HepG2 (cell line): ENCODE measurements around the gene P2RY6. TPM values are rescaled to one million over a fixed set of nuclear protein-coding genes. Genes with fewer than 3 reads are reported as not detected.

ENCODE experiments used
- BRCA1 ChIP-seq: sonication (generic); formaldehyde crosslinking; IDR thresholded peaks from 2 replicates; pipeline ENCODE4 v1.4.0; 2020; ENCODE audit warnings: missing genetic modification reagents
- HDAC1 ChIP-seq: sonication (generic); formaldehyde crosslinking; IDR thresholded peaks from 2 replicates; pipeline ENCODE4 v1.5.1; 2020; ENCODE audit warnings: mild to moderate bottlenecking, missing genetic modification reagents
- KLF9 ChIP-seq: IDR thresholded peaks from 2 replicates; pipeline ENCODE4 v1.6.1; 2016; ENCODE audit warnings: low read depth
- NCOA2 ChIP-seq: sonication (generic); formaldehyde crosslinking; IDR thresholded peaks from 2 replicates; pipeline ENCODE4 v1.8.0; 2022; ENCODE audit warnings: inconsistent platforms
- NCOA5 ChIP-seq: sonication (generic); formaldehyde crosslinking; IDR thresholded peaks from 2 replicates; pipeline ENCODE4 v1.4.0; 2020; ENCODE audit warnings: missing genetic modification reagents
- NR1H2 ChIP-seq: sonication (generic); formaldehyde crosslinking; IDR thresholded peaks from 2 replicates; pipeline ENCODE4 v1.8.1; 2022; ENCODE audit warnings: low read depth, missing genetic modification reagents, borderline replicate concordance
- TSC22D2 ChIP-seq: sonication (generic); formaldehyde crosslinking; IDR thresholded peaks from 2 replicates; pipeline ENCODE4 v1.5.1; 2020; ENCODE audit warnings: missing genetic modification reagents, mild to moderate bottlenecking, borderline replicate concordance
- ZNF3 ChIP-seq: IDR thresholded peaks from 2 replicates; pipeline ENCODE4 v1.7.0; 2017; ENCODE audit warnings: inconsistent platforms
- ZNF468 ChIP-seq: sonication (generic); formaldehyde crosslinking; IDR thresholded peaks from 2 replicates; pipeline ENCODE4 v1.8.0; 2022; ENCODE audit warnings: mild to moderate bottlenecking, moderate library complexity, missing genetic modification reagents
- ZNF616 ChIP-seq: sonication (generic); formaldehyde crosslinking; IDR thresholded peaks from 2 replicates; pipeline ENCODE4 v1.5.0; 2020; ENCODE audit warnings: low read depth, mild to moderate bottlenecking, missing genetic modification reagents
- ZNF678 ChIP-seq: sonication (generic); formaldehyde crosslinking; IDR thresholded peaks from 2 replicates; pipeline ENCODE4 v1.4.0; 2020; ENCODE audit warnings: mild to moderate bottlenecking, missing genetic modification reagents
- polyA plus RNA-seq, 8 experiments: library from polyadenylated mRNA; depleted of rRNA in 3 of 8; stranded (reverse) in 7 of 8; unstranded in 1 of 8; fragments of >200 nt; fragmentation: Illumina TruSeq in 4 of 8; extraction: Trizol in 4 of 8; gene quantifications; 2 replicates each; pipeline versions ENCODE4 v1.2.1 to v1.2.3, GENCODE V29; 2011 to 2016; ENCODE audit warnings: low read depth in 4 of 8, missing spikeins in 1 of 8, mixed read lengths in 1 of 8; ENCODE audit not compliant: insufficient read depth in 1 of 8
- total RNA-seq, 5 experiments: library from RNA; depleted of rRNA; stranded (reverse); fragments of >200 nt; fragmentation: Illumina TruSeq; extraction: Trizol; gene quantifications; 2 replicates each; pipeline ENCODE4 v1.2.3, GENCODE V29; 2016; ENCODE audit warnings: low read depth in 1 of 5
- TF ChIP-seq, protein P1 (sequence below): sonication (generic); formaldehyde crosslinking; IDR thresholded peaks from 2 replicates; pipeline ENCODE4 v1.9.0; 2021; ENCODE audit warnings: missing genetic modification reagents, borderline replicate concordance
- TF ChIP-seq, protein P2 (sequence below): IDR thresholded peaks from 2 replicates; pipeline ENCODE4 v1.6.1; 2012; ENCODE audit warnings: inconsistent platforms
- TF ChIP-seq, protein P3 (sequence below): sonication (generic); formaldehyde crosslinking; IDR thresholded peaks from 2 replicates; pipeline ENCODE4 v1.4.0; 2020; ENCODE audit warnings: mild to moderate bottlenecking, missing genetic modification reagents
- TF ChIP-seq, protein P4 (sequence below): sonication (generic); formaldehyde crosslinking; IDR thresholded peaks from 2 replicates; pipeline ENCODE4 v1.5.0; 2020; ENCODE audit warnings: mild to moderate bottlenecking, missing genetic modification reagents, borderline replicate concordance
- TF ChIP-seq, protein P5 (sequence below): IDR thresholded peaks from 2 replicates; pipeline ENCODE4 v1.6.1; 2016; ENCODE audit warnings: missing genetic modification reagents, missing compliant biosample characterization

Gene P2RY6
- total and polyA plus RNA-seq, 2 of the 13 experiments (the other 11 are each of a cell fraction or from before 2014, with no cell fraction given): 0.09 to 0.29 TPM

GRCh38 chr11:73308961-73309919 lies 37.1 kb downstream of the P2RY6 start (continued):
- TF ChIP-seq, protein P1, sequence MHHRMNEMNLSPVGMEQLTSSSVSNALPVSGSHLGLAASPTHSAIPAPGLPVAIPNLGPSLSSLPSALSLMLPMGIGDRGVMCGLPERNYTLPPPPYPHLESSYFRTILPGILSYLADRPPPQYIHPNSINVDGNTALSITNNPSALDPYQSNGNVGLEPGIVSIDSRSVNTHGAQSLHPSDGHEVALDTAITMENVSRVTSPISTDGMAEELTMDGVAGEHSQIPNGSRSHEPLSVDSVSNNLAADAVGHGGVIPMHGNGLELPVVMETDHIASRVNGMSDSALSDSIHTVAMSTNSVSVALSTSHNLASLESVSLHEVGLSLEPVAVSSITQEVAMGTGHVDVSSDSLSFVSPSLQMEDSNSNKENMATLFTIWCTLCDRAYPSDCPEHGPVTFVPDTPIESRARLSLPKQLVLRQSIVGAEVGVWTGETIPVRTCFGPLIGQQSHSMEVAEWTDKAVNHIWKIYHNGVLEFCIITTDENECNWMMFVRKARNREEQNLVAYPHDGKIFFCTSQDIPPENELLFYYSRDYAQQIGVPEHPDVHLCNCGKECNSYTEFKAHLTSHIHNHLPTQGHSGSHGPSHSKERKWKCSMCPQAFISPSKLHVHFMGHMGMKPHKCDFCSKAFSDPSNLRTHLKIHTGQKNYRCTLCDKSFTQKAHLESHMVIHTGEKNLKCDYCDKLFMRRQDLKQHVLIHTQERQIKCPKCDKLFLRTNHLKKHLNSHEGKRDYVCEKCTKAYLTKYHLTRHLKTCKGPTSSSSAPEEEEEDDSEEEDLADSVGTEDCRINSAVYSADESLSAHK (CRISPR knock-in tag): no peak
- TF ChIP-seq NCOA2 (peak; percentile 53), ZNF3 (no peak), KLF9 (CRISPR knock-in tag) (no peak), ZNF616 (peak; percentile 53; the same call in 1 of the 2 replicates), ZNF468 (no peak), NCOA5 (no peak), ZNF678 (CRISPR knock-in tag) (no peak), HDAC1 (CRISPR knock-in tag) (peak; percentile 83; the same call in 1 of the 2 replicates), BRCA1 (no peak; the same call in 1 of the 2 replicates), NR1H2 (no peak), TSC22D2 (CRISPR knock-in tag) (0 out of 2 replicates have a peak, but pooled peaks have one; percentile 37)
- TF ChIP-seq, protein P2, sequence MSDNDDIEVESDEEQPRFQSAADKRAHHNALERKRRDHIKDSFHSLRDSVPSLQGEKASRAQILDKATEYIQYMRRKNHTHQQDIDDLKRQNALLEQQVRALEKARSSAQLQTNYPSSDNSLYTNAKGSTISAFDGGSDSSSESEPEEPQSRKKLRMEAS: peak; percentile 76
- TF ChIP-seq, protein P3, sequence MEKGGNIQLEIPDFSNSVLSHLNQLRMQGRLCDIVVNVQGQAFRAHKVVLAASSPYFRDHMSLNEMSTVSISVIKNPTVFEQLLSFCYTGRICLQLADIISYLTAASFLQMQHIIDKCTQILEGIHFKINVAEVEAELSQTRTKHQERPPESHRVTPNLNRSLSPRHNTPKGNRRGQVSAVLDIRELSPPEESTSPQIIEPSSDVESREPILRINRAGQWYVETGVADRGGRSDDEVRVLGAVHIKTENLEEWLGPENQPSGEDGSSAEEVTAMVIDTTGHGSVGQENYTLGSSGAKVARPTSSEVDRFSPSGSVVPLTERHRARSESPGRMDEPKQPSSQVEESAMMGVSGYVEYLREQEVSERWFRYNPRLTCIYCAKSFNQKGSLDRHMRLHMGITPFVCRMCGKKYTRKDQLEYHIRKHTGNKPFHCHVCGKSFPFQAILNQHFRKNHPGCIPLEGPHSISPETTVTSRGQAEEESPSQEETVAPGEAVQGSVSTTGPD: no peak
- TF ChIP-seq, protein P4, sequence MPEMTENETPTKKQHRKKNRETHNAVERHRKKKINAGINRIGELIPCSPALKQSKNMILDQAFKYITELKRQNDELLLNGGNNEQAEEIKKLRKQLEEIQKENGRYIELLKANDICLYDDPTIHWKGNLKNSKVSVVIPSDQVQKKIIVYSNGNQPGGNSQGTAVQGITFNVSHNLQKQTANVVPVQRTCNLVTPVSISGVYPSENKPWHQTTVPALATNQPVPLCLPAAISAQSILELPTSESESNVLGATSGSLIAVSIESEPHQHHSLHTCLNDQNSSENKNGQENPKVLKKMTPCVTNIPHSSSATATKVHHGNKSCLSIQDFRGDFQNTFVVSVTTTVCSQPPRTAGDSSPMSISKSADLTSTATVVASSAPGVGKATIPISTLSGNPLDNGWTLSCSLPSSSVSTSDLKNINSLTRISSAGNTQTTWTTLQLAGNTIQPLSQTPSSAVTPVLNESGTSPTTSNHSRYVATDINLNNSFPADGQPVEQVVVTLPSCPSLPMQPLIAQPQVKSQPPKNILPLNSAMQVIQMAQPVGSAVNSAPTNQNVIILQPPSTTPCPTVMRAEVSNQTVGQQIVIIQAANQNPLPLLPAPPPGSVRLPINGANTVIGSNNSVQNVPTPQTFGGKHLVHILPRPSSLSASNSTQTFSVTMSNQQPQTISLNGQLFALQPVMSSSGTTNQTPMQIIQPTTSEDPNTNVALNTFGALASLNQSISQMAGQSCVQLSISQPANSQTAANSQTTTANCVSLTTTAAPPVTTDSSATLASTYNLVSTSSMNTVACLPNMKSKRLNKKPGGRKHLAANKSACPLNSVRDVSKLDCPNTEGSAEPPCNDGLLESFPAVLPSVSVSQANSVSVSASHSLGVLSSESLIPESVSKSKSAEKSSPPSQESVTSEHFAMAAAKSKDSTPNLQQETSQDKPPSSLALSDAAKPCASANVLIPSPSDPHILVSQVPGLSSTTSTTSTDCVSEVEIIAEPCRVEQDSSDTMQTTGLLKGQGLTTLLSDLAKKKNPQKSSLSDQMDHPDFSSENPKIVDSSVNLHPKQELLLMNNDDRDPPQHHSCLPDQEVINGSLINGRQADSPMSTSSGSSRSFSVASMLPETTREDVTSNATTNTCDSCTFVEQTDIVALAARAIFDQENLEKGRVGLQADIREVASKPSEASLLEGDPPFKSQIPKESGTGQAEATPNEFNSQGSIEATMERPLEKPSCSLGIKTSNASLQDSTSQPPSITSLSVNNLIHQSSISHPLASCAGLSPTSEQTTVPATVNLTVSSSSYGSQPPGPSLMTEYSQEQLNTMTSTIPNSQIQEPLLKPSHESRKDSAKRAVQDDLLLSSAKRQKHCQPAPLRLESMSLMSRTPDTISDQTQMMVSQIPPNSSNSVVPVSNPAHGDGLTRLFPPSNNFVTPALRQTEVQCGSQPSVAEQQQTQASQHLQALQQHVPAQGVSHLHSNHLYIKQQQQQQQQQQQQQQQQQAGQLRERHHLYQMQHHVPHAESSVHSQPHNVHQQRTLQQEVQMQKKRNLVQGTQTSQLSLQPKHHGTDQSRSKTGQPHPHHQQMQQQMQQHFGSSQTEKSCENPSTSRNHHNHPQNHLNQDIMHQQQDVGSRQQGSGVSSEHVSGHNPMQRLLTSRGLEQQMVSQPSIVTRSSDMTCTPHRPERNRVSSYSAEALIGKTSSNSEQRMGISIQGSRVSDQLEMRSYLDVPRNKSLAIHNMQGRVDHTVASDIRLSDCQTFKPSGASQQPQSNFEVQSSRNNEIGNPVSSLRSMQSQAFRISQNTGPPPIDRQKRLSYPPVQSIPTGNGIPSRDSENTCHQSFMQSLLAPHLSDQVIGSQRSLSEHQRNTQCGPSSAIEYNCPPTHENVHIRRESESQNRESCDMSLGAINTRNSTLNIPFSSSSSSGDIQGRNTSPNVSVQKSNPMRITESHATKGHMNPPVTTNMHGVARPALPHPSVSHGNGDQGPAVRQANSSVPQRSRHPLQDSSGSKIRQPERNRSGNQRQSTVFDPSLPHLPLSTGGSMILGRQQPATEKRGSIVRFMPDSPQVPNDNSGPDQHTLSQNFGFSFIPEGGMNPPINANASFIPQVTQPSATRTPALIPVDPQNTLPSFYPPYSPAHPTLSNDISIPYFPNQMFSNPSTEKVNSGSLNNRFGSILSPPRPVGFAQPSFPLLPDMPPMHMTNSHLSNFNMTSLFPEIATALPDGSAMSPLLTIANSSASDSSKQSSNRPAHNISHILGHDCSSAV (CRISPR knock-in tag): no peak
- TF ChIP-seq, protein P5, sequence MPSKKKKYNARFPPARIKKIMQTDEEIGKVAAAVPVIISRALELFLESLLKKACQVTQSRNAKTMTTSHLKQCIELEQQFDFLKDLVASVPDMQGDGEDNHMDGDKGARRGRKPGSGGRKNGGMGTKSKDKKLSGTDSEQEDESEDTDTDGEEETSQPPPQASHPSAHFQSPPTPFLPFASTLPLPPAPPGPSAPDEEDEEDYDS (CRISPR knock-in tag): no peak
